DND-41 (cell line): ENCODE measurements around the gene TEX51.

Source experiments
- ATAC-seq: fragments of 200-7000 bp; cut with Tn5 transposase; 3 replicates; pipeline ENCODE4 v1.9.1; 2021; ENCODE audit warnings: low read depth; ENCODE audit not compliant: insufficient read depth
- DNase-seq: peaks from one replicate; pipeline ENCODE4 v3.0.0-alpha.2; 2020
- H2AFZ ChIP-seq: 2 replicates; pipeline ENCODE4 v1.6.0; 2012; ENCODE audit warnings: low read depth, low read length
- H3K27ac ChIP-seq: 2 replicates; pipeline ENCODE4 v1.5.1; 2012; ENCODE audit warnings: low read length, inconsistent platforms
- H3K27me3 ChIP-seq: fragments of 200-600 bp; sonication (generic); 2 replicates; pipeline ENCODE4 v1.6.0; 2012; ENCODE audit warnings: low read length, mild to moderate bottlenecking, inconsistent platforms; ENCODE audit not compliant: insufficient read depth, poor library complexity
- H3K36me3 ChIP-seq: 2 replicates; pipeline ENCODE4 v1.5.1; 2012; ENCODE audit warnings: low read length, inconsistent platforms; ENCODE audit not compliant: insufficient read depth
- H3K4me1 ChIP-seq: 2 replicates; pipeline ENCODE4 v1.5.1; 2012; ENCODE audit warnings: mild to moderate bottlenecking, low read length; ENCODE audit not compliant: insufficient read depth
- H3K4me2 ChIP-seq: 2 replicates; pipeline ENCODE4 v1.6.0; 2012; ENCODE audit warnings: mild to moderate bottlenecking, moderate library complexity, low read length, inconsistent platforms; ENCODE audit not compliant: insufficient read depth
- H3K4me3 ChIP-seq, 2 experiments: fragments of 200-600 bp in 1 of 2; shearing (Covaris generic) in 1 of 2; 2 replicates each; pipeline ENCODE4 v1.5.1; 2012 to 2016; ENCODE audit warnings: inconsistent platforms in 2 of 2, low read length in 2 of 2, mild to moderate bottlenecking in 2 of 2, low read depth in 1 of 2, moderate library complexity in 1 of 2
- H3K79me2 ChIP-seq: 2 replicates; pipeline ENCODE4 v1.6.0; 2012; ENCODE audit warnings: low read length, inconsistent platforms; ENCODE audit not compliant: insufficient read depth
- H3K9ac ChIP-seq: 2 replicates; pipeline ENCODE4 v1.6.0; 2012; ENCODE audit warnings: low read depth, mild to moderate bottlenecking, inconsistent platforms, low read length, moderate library complexity
- H3K9me3 ChIP-seq: 2 replicates; pipeline ENCODE4 v1.5.1; 2012; ENCODE audit warnings: low read length, moderate library complexity, mild to moderate bottlenecking, inconsistent platforms; ENCODE audit not compliant: insufficient read depth, severe bottlenecking
- H4K20me1 ChIP-seq: 2 replicates; pipeline ENCODE4 v1.6.0; 2012; ENCODE audit warnings: low read length; ENCODE audit not compliant: insufficient read depth
- EZH2 ChIP-seq: IDR thresholded peaks from 3 replicates; pipeline ENCODE4 v1.6.1; 2012; ENCODE audit warnings: borderline replicate concordance, low read depth, mild to moderate bottlenecking, moderate library complexity, low read length, inconsistent platforms; ENCODE audit not compliant: severe bottlenecking
- TF ChIP-seq, protein P1 (sequence below): IDR thresholded peaks from 2 replicates; pipeline ENCODE4 v1.5.1; 2012; ENCODE audit warnings: borderline replicate concordance, low read length, moderate library complexity, mild to moderate bottlenecking; ENCODE audit not compliant: poor library complexity, severe bottlenecking; ENCODE audit errors: extremely low read depth

Gene TEX51

DNA sequence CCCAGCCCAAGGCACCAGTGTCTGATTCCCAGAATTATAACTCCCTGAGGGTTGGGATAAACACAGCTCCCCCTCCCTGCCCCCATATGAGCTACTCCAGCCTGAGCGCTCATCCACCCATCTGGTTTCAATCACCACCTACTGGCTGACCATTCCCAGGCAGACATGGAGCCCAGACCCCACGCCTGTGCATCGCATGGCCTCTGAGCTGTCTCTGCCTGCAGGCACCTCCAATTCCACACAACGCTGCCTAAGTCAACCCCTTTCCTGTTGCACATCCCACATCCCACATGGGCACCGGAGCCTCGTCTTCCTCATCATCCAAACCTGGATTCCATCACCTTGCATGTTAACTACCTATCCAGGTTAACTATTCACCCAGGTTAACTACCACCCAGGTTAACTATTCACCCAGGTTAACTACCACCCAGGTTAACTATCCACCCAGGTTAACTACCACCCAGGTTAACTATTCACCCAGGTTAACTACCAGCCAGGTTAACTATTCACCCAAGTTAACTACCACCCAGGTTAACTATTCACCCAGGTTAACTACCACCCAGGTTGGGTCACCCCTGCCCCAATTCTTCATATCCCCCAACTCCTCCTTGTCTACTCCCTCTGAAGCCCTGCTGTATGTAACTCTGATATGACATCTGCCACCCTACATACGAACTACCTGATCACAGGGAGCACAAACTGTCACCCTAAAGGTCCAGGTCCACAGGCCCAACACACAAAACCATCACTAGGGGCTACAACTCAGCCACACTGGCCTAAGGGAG is 47.8 kb downstream of the TEX51 start:
- Histone ChIP-seq H3K9ac (no peak overlapping the region), H3K36me3 (no peaks in the 10 kb centered on the region), H3K9me3 (no peaks in the 10 kb centered on the region), H3K79me2 (no peaks in the 10 kb centered on the region), H2AFZ (no peak overlapping the region), H3K27me3 (no peaks in the 10 kb centered on the region), H3K27ac (no peak overlapping the region), H3K4me1 (no peaks in the 10 kb centered on the region), H3K4me2 (no peak overlapping the region), H3K4me3 (no peak overlapping the region), H4K20me1 (no peaks in the 10 kb centered on the region)
- TF ChIP-seq, protein P1, sequence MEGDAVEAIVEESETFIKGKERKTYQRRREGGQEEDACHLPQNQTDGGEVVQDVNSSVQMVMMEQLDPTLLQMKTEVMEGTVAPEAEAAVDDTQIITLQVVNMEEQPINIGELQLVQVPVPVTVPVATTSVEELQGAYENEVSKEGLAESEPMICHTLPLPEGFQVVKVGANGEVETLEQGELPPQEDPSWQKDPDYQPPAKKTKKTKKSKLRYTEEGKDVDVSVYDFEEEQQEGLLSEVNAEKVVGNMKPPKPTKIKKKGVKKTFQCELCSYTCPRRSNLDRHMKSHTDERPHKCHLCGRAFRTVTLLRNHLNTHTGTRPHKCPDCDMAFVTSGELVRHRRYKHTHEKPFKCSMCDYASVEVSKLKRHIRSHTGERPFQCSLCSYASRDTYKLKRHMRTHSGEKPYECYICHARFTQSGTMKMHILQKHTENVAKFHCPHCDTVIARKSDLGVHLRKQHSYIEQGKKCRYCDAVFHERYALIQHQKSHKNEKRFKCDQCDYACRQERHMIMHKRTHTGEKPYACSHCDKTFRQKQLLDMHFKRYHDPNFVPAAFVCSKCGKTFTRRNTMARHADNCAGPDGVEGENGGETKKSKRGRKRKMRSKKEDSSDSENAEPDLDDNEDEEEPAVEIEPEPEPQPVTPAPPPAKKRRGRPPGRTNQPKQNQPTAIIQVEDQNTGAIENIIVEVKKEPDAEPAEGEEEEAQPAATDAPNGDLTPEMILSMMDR: no peak
- TF ChIP-seq EZH2: no peak
- no peak for DNase-seq
- no peak for ATAC-seq

DNA sequence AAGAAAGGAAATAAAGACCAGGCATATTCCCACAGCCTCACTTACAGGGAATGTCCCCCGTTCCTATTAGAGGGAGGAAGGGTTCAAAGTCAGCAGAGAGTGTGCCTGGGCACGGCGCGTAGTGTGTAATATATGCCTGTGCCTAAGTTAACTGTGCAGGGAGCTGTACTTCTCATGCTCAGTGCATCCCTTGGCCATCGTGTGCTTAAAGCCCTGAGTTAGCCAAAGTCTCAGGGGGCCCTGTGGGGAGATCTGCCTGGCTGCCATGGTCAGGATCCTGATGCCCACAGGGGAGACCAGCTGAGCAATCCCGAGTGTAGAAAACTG is 48.4 kb downstream of the TEX51 start:
- Histone ChIP-seq H3K4me2 (no peak overlapping the region), H3K79me2 (no peaks in the 10 kb centered on the region), H4K20me1 (no peaks in the 10 kb centered on the region), H3K27me3 (no peaks in the 10 kb centered on the region), H3K9me3 (no peaks in the 10 kb centered on the region), H3K36me3 (no peaks in the 10 kb centered on the region), H2AFZ (no peak overlapping the region), H3K4me1 (no peaks in the 10 kb centered on the region), H3K9ac (no peak overlapping the region), H3K4me3 (no peak overlapping the region), H3K27ac (no peak overlapping the region)
- TF ChIP-seq, protein P1: no peak
- TF ChIP-seq EZH2: no peak
- DNase-seq (no peak), ATAC-seq (no peak)

DNA sequence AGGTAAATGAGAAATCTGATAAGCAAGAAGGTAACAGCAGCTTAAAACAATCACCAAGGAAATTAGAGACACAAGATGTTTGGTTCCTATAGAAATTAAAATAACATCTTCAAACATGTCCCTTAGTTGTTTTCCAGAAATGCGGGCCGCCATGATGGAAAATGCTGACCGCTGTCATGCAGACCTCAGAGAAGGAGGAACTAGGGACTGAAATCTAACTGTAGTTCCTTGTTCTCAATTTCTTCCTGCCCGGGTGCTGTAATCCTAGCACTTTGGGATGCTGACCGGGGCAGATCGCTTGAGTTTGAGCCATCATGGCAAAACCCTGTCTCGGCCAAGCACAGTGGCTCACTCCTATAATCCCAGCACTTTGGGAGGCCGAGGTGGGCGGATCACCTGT is 51.1 kb downstream of the TEX51 start:
- DNase-seq (no peak), ATAC-seq (no peak)
- Histone ChIP-seq H3K4me2 (no peak overlapping the region), H3K27ac (no peak overlapping the region), H2AFZ (no peak overlapping the region), H3K79me2 (no peaks in the 10 kb centered on the region), H3K4me1 (no peaks in the 10 kb centered on the region), H4K20me1 (no peaks in the 10 kb centered on the region), H3K4me3 (no peak overlapping the region), H3K27me3 (peaks cover 5% of the 10 kb centered on the region), H3K9me3 (no peaks in the 10 kb centered on the region), H3K9ac (no peak overlapping the region), H3K36me3 (no peaks in the 10 kb centered on the region)
- no peak for TF ChIP-seq EZH2
- TF ChIP-seq, protein P1: no peak
